IMR-90 (cell line): ENCODE measurements around the gene FER. TPM values are rescaled to one million over a fixed set of nuclear protein-coding genes. Genes with fewer than 3 reads are reported as not detected.

Experiments used
- ATAC-seq: fragments of 200-7000 bp; cut with Tn5 transposase; 2 replicates; pipeline ENCODE4 v1.9.1; 2020; ENCODE audit warnings: low read depth, mild to moderate bottlenecking, moderate library complexity
- BruUV-seq: library from RNA; stranded (reverse); fragments of 400-500 nt; replicated peaks from 2 replicates; lab custom pipeline; 2021; lab: Mats Ljungman, UMichigan
- CTCF ChIA-PET: fragments of 300-600 bp; formaldehyde crosslinking; extraction: SDS; loops from one replicate; lab custom pipeline; 2021; ENCODE audit warnings: antibody characterized with exemption; lab: Yijun Ruan, JAX
- POLR2A ChIA-PET: fragments of 300-600 bp; sonication (Branson Sonifier 250); formaldehyde crosslinking; loops from one replicate; lab custom pipeline; 2022; ENCODE audit warnings: antibody characterized with exemption; ENCODE audit not compliant: unreplicated experiment; lab: Charles Lee
- DNase-seq: peaks from one replicate; pipeline ENCODE4 v3.0.0; 2013
- H2AFZ ChIP-seq: replicated peaks from 2 replicates; pipeline ENCODE3; 2013; ENCODE audit warnings: low read length, mild to moderate bottlenecking; ENCODE audit not compliant: poor library complexity
- H2AK5ac ChIP-seq: 2 replicates; pipeline ENCODE4 v1.6.1; 2013; ENCODE audit warnings: low read depth, low read length, inconsistent platforms
- H2AK9ac ChIP-seq: replicated peaks from 2 replicates; pipeline ENCODE3; 2013; ENCODE audit warnings: mild to moderate bottlenecking, low read depth, low read length, moderate library complexity; ENCODE audit not compliant: poor library complexity
- H2BK120ac ChIP-seq: 2 replicates; pipeline ENCODE4 v1.6.1; 2013; ENCODE audit warnings: low read depth, low read length, inconsistent platforms
- H2BK15ac ChIP-seq: 3 replicates; pipeline ENCODE4 v1.6.1; 2013; ENCODE audit warnings: low read depth, low read length, inconsistent platforms
- H2BK20ac ChIP-seq: 2 replicates; pipeline ENCODE4 v1.6.1; 2013; ENCODE audit warnings: low read depth, mild to moderate bottlenecking, inconsistent platforms, low read length, moderate library complexity
- H2BK5ac ChIP-seq: 2 replicates; pipeline ENCODE4 v1.6.1; 2013; ENCODE audit warnings: mild to moderate bottlenecking, low read depth, low read length, inconsistent platforms; ENCODE audit not compliant: poor library complexity, severe bottlenecking
- H3K14ac ChIP-seq: replicated peaks from 2 replicates; pipeline ENCODE4 v1.6.1; 2013; ENCODE audit warnings: low read depth, low read length, inconsistent platforms
- H3K18ac ChIP-seq: 2 replicates; pipeline ENCODE4 v1.6.1; 2013; ENCODE audit warnings: low read depth, low read length, control low read depth
- H3K23ac ChIP-seq: 2 replicates; pipeline ENCODE4 v1.6.1; 2013; ENCODE audit warnings: low read depth, low read length, inconsistent platforms
- H3K27ac ChIP-seq: 2 replicates; pipeline ENCODE4 v1.5.1; 2013; ENCODE audit warnings: mild to moderate bottlenecking, control low read depth, low read length; ENCODE audit not compliant: insufficient read depth
- H3K27me3 ChIP-seq: 2 replicates; pipeline ENCODE4 v1.6.1; 2013; ENCODE audit warnings: low read length; ENCODE audit not compliant: control insufficient read depth, insufficient read depth
- H3K36me3 ChIP-seq: 2 replicates; pipeline ENCODE4 v1.6.1; 2013; ENCODE audit warnings: low read length, mixed read lengths; ENCODE audit not compliant: control insufficient read depth, insufficient read depth
- H3K4ac ChIP-seq: 2 replicates; pipeline ENCODE4 v1.6.1; 2013; ENCODE audit warnings: low read depth, low read length, inconsistent platforms
- H3K4me1 ChIP-seq: 2 replicates; pipeline ENCODE4 v1.6.1; 2013; ENCODE audit warnings: low read length, mixed read lengths; ENCODE audit not compliant: control insufficient read depth, insufficient read depth
- H3K4me2 ChIP-seq: 2 replicates; pipeline ENCODE4 v1.6.1; 2013; ENCODE audit warnings: low read depth, mild to moderate bottlenecking, control low read depth, low read length, moderate library complexity
- H3K4me3 ChIP-seq: 2 replicates; pipeline ENCODE4 v1.5.1; 2013; ENCODE audit warnings: low read depth, mild to moderate bottlenecking, control low read depth, low read length, moderate library complexity; ENCODE audit not compliant: insufficient read depth
- H3K56ac ChIP-seq: 2 replicates; pipeline ENCODE4 v1.6.1; 2013; ENCODE audit warnings: low read length, inconsistent platforms; ENCODE audit not compliant: insufficient read depth; ENCODE audit errors: extremely low read depth
- H3K79me1 ChIP-seq, 2 experiments: 2 replicates each; pipeline ENCODE4 v1.6.1; 2013; ENCODE audit warnings: low read length in 2 of 2, inconsistent platforms in 1 of 2, low read depth in 1 of 2
- H3K9ac ChIP-seq: 2 replicates; pipeline ENCODE4 v1.6.1; 2013; ENCODE audit warnings: low read depth, low read length, control low read depth
- H3K9me1 ChIP-seq: 2 replicates; pipeline ENCODE4 v1.6.1; 2013; ENCODE audit warnings: low read length, inconsistent platforms; ENCODE audit not compliant: insufficient read depth
- H3K9me3 ChIP-seq: 2 replicates; pipeline ENCODE4 v1.6.1; 2013; ENCODE audit warnings: low read length; ENCODE audit not compliant: control insufficient read depth, insufficient read depth
- H4K20me1 ChIP-seq: 2 replicates; pipeline ENCODE4 v1.6.1; 2013; ENCODE audit warnings: low read length, inconsistent platforms; ENCODE audit not compliant: insufficient read depth
- H4K5ac ChIP-seq: 2 replicates; pipeline ENCODE4 v1.6.1; 2013; ENCODE audit warnings: mild to moderate bottlenecking, low read depth, low read length, control low read depth
- H4K8ac ChIP-seq, 2 experiments: 2 replicates each; pipeline ENCODE4 v1.6.1; 2013; ENCODE audit warnings: low read depth in 2 of 2, low read length in 2 of 2, control low read depth in 1 of 2, inconsistent platforms in 1 of 2
- H4K91ac ChIP-seq: 2 replicates; pipeline ENCODE4 v1.6.1; 2013; ENCODE audit warnings: low read depth, low read length, inconsistent platforms; ENCODE audit not compliant: insufficient read depth
- CHD1 ChIP-seq: IDR thresholded peaks from 2 replicates; pipeline ENCODE4 v1.6.1; 2012; ENCODE audit warnings: low read depth, low read length, improper control_type of control experiment
- POLR2A ChIP-seq: IDR thresholded peaks from 2 replicates; pipeline ENCODE4 v1.6.1; 2012; ENCODE audit warnings: mild to moderate bottlenecking, low read depth, low read length
- RFX5 ChIP-seq: IDR thresholded peaks from 2 replicates; pipeline ENCODE4 v1.8.0; 2012; ENCODE audit warnings: low read depth, mild to moderate bottlenecking, low read length, moderate library complexity
- SMC3 ChIP-seq: fragments of 150-350 bp; IDR thresholded peaks from 2 replicates; pipeline ENCODE4 v1.6.1; 2016; ENCODE audit warnings: low read depth, mild to moderate bottlenecking, antibody characterized with exemption, low read length, moderate library complexity
- WGBS, 2 experiments: methylation state at CpG; one replicate each; pipeline versions ENCODE4 v1.1.5 to v1.1.7; 2013; ENCODE audit warnings: missing lambda C conversion rate in 2 of 2; ENCODE audit not compliant: insufficient read length in 1 of 2; ENCODE audit errors: extremely low coverage in 2 of 2; 5-methylcytosine and 5-hydroxymethylcytosine counted together
- dilution Hi-C: fragments of 300-500 bp; cut with HindIII; formaldehyde crosslinking; loops from one replicate; pipeline ENCODE4 v1.14.3; 2018; ENCODE audit warnings: low sequenced_read_pairs; ENCODE audit not compliant: unreplicated experiment
- in situ Hi-C: fragments of 300-500 bp; cut with MboI; formaldehyde crosslinking; loops from 3 replicates; pipeline ENCODE4 v1.14.3; 2019; ENCODE audit warnings: low sequenced_read_pairs, inconsistent platforms, mixed read lengths
- intact Hi-C: fragments of 100-400 bp; cut with micrococcal nuclease; formaldehyde crosslinking; loops from 2 replicates; pipeline ENCODE4 v1.10.0; 2022
- polyA plus RNA-seq, 3 experiments: library from polyadenylated mRNA; depleted of rRNA; stranded (reverse); fragments of >200 nt; gene quantifications; 2 replicates each; pipeline ENCODE4 v1.2.3, GENCODE V29; 2012; ENCODE audit warnings: low replicate concordance in 1 of 3
- total RNA-seq: library from RNA; depleted of rRNA; stranded (reverse); fragments of >200 nt; gene quantifications from 2 replicates; pipeline ENCODE4 v1.2.3, GENCODE V29; 2012

Gene FER
- total and polyA plus RNA-seq, 2 of the 4 experiments (the other 2 are of a cell fraction), result 3.5 to 32.4 TPM

DNA sequence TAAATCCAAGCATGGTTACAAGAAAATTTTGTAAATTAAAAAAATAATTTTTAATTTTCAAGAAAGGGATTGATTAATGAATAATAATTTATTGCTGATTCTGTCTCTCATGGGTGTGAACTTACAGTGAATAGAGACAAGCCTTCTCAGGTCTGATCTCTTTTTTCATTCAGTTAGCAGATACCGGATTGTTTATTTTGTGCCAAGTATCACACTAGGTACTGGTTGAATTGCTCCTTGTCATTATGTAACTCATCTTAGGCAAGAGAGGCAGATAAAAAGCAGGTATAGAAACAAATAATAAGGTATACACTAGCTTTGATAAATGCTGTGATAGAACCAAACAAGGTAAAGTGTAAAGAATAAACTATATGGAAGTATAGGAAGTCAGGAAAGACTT, 378.8 kb downstream of the FER start:
- ChIA-PET POLR2A (no interaction called here), CTCF (no interaction called here)
- no peak overlapping the region for H2BK20ac ChIP-seq
- H3K36me3 ChIP-seq, result no peaks in the 10 kb centered on the region
- H2AK5ac ChIP-seq, result no peak overlapping the region
- no peak overlapping the region for H3K27ac ChIP-seq
- no peak overlapping the region for H3K4me3 ChIP-seq
- dilution Hi-C loops, result no loop called here
- no peak overlapping the region for H2AK9ac ChIP-seq
- no peak overlapping the region for H3K4ac ChIP-seq
- no peak overlapping the region for H3K14ac ChIP-seq
- H3K9me1 ChIP-seq, result no peaks in the 10 kb centered on the region
- no peak overlapping the region for H3K4me2 ChIP-seq
- no peak overlapping the region for H4K5ac ChIP-seq
- H3K23ac ChIP-seq, result no peak overlapping the region
- WGBS, 2 experiments, result no CpG with 5 or more reads among the region's 1 CpG
- no peak overlapping the region for H3K9ac ChIP-seq
- H3K18ac ChIP-seq, result no peak overlapping the region
- in situ Hi-C loops, result no loop called here
- DNase-seq (no peak), ATAC-seq (no peak)
- H2BK120ac ChIP-seq, result no peak overlapping the region
- H3K79me1 ChIP-seq, result peaks cover 0 to 3% of the 10 kb centered on the region in 2 experiments; a peak in 1 of 4 replicates
- TF ChIP-seq CHD1, result no peak
- no peak for TF ChIP-seq SMC3
- no peak for TF ChIP-seq POLR2A
- no peak for TF ChIP-seq RFX5
- H2AFZ ChIP-seq, result no peak overlapping the region
- no peak overlapping the region for H3K56ac ChIP-seq
- no peaks in the 10 kb centered on the region for H3K27me3 ChIP-seq
- intact Hi-C loops, result no loop called here
- no peak overlapping the region for H4K91ac ChIP-seq
- BruUV-seq, result no TSS peak
- H3K9me3 ChIP-seq, result no peaks in the 10 kb centered on the region
- no peak overlapping the region for H2BK15ac ChIP-seq
- no peaks in the 10 kb centered on the region for H4K20me1 ChIP-seq
- H4K8ac ChIP-seq, result no peak overlapping the region
- no peak overlapping the region for H2BK5ac ChIP-seq
- no peaks in the 10 kb centered on the region for H3K4me1 ChIP-seq
